ENCODE measurements around the gene SLC35B2. TPM values are rescaled to one million over a fixed set of nuclear protein-coding genes. Genes with fewer than 3 reads are reported as not detected.
A peak's percentile ranks its signal among the peaks of the same experiment; 100 is the strongest.

SLC35B2 gene
- total RNA-seq, 1 donor from 2014 or later: 64.3 TPM

- no peak for DNase-seq (ENCODE audit: low read depth)
Measured at GRCh38 chr6:44253307-44254101, 3.8 kb downstream of the SLC35B2 start.

GRCh38 chr6:44251576-44252524, 5.5 kb downstream of the SLC35B2 start:
- DNase-seq (ENCODE audit: low read depth): no peak

- no peak for DNase-seq (ENCODE audit: low read depth)
Measured at GRCh38 chr6:44250718-44251123, 6.6 kb downstream of the SLC35B2 start.

GRCh38 chr6:44250067-44250717, 7.1 kb downstream of the SLC35B2 start:
- no peak for DNase-seq (ENCODE audit: low read depth)

- DNase-seq (ENCODE audit: low read depth): no peak
Measured at GRCh38 chr6:44249082-44249748, 8.1 kb downstream of the SLC35B2 start.

GRCh38 chr6:44248579-44248978, 8.7 kb downstream of the SLC35B2 start:
- DNase-seq (ENCODE audit: low read depth): no peak

GRCh38 chr6:44247338-44248302, 9.7 kb downstream of the SLC35B2 start:
- DNase-seq (ENCODE audit: low read depth): peak; percentile 19

- DNase-seq (ENCODE audit: low read depth): peak; percentile 98
Measured at GRCh38 chr6:44246663-44247337, 10.5 kb downstream of the SLC35B2 start, which contains the start of gene HSP90AB1. Gene HSP90AB1, plus strand, starts transcription at chr6:44247101. Its CDS starts 1,529 bp downstream, at chr6:44248630.

GRCh38 chr6:44245912-44246662, 11.2 kb downstream of the SLC35B2 start:
- peak; percentile 51 for DNase-seq (ENCODE audit: low read depth)

- DNase-seq (ENCODE audit: low read depth): no peak
Measured at GRCh38 chr6:44245391-44245911, 11.9 kb downstream of the SLC35B2 start.

GRCh38 chr6:44243345-44243744, 14.0 kb downstream of the SLC35B2 start:
- DNase-seq (ENCODE audit: low read depth): no peak

- no peak for DNase-seq (ENCODE audit: low read depth)
Measured at GRCh38 chr6:44238687-44239350, 18.5 kb downstream of the SLC35B2 start.

GRCh38 chr6:44237813-44238433, 19.4 kb downstream of the SLC35B2 start:
- DNase-seq (ENCODE audit: low read depth): no peak

- peak; percentile 99 for DNase-seq (ENCODE audit: low read depth)
Measured at GRCh38 chr6:44237021-44237812, 20.1 kb downstream of the SLC35B2 start.

GRCh38 chr6:44235891-44236516, 21.3 kb downstream of the SLC35B2 start:
- no peak for DNase-seq (ENCODE audit: low read depth)

- no peak for DNase-seq (ENCODE audit: low read depth)
Measured at GRCh38 chr6:44235269-44235668, 22.1 kb downstream of the SLC35B2 start.
